Activated CD4-positive, CD25-positive, alpha-beta regulatory T cell treated with anti-CD3 and anti-CD28 coated beads, Interleukin-2, amount 50 U/mL, for 72 hours (primary cell): ENCODE data around the gene ERC2.

Source experiments
- DNase-seq: peaks from one replicate; pipeline ENCODE4 v3.0.0; 2021

ERC2 gene

DNA sequence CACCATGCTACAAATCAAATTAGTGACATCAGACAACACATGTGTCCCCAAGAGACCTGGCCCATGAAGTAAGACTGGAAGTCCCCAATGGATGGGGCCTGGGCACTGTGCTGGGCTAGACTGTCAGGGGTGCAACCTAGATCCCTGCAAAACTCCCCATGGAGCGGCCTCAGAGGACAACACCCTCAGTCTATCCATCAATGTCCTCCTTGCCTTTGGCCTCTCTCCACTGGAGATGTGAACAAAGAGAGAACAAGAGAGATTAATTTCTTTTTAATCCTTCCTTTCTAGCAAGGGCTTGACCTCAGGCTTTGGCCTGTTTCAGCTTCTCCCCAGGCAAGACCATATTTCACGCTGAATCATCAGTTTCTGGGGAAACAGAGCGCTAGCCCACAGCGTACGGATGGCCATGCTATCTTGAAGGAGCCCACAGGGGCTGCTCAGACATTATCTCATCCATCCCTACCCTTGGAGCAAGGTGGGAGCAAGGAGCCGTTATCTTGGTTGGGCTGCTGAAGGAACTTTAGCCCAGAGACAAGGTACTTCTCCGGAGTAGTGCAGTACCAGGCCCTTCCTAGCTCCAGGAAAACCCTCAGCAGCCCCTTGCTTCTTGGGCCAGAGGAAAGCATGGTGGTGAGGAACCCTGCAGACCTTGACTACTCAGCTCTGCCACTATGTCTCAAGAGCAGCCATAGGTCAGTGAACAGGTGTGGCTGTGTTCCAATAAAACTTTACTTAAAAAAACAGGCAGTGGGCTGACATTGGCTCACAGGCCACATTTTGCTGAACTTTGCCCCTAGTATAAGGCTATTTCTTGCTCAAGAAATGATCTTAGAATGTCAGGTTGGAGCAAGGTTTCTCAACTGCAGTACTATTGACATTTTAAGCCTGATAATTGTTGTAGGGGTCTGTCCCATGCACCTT, 908.5 kb downstream of the ERC2 start:
- DNase-seq, result no peak

DNA sequence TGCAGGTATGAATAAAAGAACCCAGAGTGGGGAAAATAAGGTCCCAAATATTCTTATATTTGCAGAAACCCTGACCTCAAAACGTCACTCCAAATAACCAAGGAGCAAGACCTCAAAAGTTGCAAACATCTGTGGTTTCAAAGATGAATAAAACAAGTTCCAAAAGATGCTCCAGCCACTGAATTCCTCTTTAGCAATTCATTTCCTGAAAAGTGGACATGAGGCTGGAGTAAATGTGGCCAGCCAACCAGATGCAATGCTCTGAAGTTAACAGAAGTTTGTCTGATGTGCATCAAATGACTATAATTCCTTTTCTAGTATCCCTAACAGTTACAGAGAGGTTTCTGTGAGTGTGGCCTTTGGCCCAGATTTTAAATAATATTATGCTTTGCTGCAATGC, 910.0 kb downstream of the ERC2 start:
- DNase-seq, result no peak

DNA sequence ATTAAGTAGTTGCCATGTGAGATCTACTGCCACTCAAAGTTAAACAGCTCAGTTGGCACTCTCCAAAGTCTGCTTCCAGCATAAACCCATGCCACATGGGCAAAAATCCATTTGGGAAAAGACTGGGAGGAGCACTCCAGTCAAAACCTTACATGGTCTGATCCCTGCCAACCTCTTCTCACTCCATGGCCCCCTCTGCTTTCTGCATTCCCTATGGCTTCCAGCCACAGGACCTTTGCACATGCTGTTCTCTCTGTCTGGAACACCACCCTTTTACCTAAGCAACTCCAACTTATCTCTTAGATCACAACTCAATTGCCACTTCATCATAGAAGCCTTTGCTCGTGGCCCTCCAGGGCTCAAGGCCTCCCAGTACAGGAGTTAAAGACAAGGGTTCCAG, 910.7 kb downstream of the ERC2 start:
- DNase-seq, result no peak

DNA sequence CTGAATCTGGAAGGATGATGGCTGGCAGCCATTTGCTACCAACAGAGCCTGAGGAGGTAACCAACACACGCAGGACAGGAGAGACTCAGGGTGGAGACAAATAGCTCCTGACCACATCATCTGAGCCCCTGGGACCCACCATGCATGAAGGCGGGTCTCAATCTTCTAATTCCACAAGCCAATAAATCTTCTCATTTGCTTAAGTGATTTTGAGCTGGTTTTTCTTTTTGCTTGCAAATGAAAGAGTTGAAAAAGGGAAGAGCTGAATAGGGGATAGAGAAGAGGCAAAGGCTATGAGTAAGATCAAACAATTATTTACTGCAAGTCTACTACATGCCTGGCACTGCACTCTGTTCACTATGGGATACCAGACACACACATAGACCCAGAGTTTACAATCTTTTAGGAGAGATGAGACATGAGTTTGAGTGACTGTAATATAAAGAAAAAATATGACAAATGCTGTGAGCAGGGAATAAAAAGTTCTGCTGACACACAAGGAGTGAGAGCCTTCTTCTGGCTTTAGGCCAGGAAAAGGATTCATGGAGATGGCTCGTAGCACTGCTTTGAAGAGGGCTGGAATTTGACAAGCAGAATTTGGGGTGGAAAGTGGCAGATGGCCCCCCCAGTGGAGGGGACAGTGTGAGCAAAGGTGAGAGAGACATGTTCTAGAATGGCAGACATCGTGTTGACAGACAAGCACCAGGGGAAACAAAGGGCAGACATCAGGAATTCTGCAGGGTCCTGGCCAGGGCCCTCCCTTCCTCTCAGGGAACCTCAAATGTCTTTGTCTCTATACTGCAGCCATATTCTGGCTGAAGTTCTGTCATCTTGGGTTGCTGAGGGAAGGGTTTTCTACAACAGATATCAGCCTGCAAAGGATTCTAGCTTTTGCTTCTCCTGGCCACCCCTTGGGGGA, 911.4 kb downstream of the ERC2 start:
- DNase-seq, result no peak

DNA sequence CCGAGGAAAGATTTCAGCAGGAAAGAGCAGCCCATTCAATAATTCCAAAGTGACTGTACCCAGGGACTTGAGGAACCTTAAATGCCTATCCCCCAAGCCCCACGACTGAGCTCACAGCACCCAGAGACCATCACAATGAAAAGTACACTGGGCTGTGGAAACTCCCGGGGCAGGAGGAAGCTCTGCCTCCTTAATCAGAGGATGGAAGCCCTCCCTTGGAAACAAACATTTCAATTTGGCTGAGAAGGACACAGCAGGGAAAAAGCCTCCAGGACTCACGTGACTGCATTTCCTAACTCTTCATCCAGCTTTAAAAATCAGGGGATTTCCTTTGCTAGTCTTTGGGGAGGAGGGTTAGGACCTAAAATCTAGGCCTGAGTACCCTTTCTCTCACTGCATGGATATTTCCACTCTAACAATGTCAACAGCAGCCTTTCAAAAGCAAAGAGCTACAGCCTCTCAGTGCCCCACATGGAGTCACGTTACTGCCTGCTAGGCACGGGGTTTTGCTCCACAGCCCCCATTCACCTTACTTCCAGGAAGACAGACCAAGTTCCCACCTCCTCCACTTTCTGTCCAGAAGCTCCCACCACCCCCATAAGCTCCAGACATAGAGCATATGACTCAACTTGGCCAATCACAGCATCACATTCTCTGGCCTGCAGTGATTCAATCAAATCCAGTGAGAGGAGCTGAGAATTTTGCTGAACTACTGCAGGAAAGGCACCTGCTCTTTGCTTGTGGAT, 912.2 kb downstream of the ERC2 start:
- no peak for DNase-seq

DNA sequence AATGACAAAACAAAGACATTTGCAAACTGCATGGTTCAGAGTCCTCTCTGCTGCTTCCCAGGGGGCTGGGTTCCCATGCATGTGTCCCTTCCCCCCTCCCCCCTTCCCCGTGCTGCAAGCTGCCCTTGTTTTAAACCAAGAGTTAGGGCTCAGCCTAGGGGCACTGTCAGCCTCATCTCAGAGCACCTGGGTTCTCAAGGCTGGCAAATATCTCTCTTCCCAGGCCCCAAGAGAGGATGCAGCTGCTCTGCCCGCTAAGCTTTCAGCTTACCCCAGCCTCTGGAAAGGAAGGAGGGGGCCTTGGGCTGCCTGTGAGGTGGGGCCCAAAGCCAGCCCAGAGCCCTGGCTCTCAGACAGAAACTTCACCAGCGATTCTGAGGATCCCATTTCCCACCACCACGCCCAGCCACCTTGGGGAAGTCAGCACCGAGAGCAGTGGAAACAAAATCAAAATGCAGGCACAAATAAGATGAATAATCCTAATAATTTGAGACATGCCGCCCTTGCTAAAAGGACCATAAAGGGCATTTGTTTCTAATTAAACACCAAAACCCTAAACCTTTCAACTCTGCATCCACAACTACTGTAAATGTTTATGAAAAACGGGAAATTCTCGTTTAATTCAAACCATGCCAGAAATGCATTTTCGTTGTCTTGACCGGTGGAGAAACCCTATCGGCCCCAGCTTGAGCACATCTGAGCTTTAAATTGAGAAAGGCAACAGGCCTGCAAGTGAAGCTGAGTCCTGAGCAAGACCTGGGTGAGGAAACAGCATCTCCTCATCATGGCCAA, 913.4 kb downstream of the ERC2 start:
- no peak for DNase-seq

DNA sequence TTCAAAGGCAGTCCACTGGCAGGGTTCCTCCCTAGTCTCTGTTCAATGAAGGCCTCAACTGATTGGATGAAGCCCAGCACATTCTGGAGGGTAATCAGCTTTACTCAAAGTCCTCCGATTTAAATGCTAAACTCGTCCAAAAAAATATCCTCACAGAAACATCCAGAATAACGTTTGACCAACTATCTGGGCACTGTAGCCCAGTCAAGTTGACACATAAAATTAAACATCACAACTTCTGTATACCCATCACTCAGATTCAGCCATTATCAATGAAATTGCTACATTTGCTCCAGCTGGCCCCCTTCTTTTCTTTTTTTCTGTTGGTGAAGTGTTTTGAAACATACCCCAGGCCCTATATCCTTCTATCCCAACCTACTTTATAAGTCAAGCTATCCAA, 916.6 kb downstream of the ERC2 start:
- no peak for DNase-seq

DNA sequence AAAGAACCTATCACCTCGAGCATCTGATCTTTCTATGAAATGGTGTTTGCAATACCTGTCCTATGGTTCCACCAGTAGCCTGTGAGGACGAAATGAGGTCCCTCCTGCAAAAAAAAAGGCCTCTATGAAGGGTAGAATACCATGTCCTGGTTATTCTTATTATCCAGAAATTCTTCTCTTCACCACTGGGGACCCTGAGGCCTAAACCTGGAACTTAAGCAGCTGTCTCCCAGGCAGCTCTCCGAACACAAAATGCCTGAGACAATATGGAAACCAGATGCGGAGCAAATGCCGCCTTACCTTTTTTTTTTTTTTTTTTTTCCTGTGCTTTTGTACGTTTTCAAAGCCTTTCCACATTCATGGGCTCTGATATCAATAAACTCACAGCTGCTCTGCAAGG, 919.1 kb downstream of the ERC2 start:
- no peak for DNase-seq

DNA sequence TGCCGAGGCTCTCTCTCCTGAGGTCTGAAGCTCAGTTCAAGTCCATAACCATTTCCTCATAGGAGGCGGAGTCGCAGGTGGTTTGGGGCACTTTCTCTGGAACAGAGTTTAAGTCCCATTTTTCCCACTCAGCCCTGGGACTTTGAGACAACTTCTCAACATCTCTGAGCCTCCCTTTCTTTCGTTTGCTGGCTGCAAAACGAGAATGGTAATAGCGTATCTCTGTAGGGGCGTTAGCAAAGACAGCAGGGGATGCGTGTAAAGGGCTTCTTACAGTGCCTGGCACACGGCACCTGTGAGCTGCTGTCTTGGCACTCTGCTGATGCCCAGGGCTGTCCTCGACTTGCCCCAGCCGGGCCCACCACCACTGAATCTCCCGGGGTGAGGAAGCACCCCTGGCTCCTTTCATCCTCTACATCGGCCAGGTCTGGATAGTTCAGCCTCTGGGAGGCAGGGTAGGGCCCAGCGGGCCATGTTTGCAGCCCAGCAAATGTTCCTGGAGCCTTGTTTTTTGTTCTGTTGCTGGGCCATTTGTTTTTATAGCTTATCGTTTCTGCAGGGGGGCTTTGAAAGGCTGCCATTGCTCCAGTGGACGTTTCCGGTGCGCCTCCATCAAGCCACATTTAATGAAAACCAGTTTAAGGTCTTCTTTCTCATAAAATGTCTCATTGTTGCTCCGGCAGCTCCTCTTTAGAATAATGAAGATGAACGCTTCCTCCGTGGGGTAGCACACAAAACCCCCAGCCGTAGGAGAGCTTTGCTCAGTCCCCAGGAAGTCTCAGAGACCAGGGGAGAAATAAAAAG, 921.2 kb downstream of the ERC2 start:
- no peak for DNase-seq

DNA sequence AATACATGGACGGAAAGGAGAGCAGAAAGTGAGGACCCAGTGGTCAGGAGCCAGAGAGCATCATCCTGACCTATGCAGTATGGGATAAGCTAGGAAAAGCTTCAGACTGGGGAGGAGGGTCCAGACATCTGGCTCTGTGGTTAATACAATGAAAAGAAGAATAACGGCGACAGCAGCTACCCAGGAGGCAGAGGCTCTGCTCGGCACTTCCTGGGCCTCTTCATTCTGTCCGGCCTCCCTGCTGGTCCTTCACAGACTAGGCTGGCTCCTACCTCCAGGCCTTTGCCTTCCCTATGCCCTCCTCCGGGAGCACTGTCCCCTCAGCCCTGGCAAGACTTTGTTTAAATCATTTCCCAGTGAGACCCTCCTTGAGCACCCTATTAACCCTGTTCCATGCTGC, 922.3 kb downstream of the ERC2 start:
- DNase-seq, result no peak

DNA sequence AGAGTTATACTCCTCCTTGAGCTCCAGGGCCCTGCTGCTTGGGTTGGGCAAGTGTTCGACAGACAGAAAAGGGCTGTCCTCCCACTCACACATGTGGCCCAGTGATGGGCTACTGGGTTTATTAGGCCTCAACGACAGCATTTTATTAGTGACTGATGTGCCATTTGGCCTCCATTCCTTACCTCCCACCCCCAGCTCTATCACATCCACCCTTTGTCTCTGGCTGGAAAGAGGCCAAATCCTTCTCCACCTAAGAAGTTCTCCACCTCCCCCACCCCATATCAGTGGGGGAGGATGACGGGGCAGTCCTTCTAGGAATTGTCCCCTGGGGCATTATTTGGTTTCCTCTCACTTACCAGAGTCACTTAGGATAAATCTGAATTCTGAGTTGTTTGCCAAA, 924.0 kb downstream of the ERC2 start:
- no peak for DNase-seq

DNA sequence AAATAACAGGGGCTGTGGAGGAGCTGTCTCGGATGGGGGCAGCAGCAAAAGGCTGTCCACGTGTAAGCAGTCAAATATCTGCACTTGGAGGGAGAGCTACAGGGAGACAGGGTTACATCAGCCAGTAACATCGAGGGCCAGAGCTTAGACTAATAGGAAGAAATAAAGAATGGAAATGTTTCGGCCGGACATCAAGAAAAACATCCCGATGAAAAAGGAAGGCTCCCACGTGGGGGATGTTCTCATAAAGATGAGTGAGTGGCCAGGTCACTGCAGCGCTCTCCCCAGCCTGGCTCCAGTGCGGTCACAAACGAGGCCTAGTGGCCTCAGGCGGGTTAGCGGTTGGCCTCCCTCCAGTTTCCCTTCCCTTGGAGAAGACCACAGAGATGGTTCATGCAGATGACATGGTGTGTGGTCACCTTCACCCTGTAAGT, 925.1 kb downstream of the ERC2 start:
- DNase-seq, result no peak

DNA sequence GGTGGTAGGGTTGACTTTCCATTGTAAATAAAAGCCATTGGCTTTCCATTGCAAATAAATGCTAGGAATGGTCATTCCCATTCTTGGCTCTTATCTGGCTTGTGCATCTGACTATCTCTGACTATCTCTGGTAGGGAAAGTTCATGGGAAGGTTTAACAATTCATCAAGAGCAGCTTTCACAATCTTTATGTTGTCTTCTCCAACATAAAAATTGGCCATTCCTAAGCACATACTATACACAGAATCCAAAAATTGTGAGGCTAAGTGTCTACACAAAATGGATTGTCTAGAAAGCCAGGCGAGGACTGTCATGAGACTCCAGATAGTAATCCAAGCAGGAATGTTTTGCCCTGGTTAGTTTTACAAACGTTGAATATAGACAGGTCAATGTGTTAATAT, 926.8 kb downstream of the ERC2 start:
- no peak for DNase-seq

DNA sequence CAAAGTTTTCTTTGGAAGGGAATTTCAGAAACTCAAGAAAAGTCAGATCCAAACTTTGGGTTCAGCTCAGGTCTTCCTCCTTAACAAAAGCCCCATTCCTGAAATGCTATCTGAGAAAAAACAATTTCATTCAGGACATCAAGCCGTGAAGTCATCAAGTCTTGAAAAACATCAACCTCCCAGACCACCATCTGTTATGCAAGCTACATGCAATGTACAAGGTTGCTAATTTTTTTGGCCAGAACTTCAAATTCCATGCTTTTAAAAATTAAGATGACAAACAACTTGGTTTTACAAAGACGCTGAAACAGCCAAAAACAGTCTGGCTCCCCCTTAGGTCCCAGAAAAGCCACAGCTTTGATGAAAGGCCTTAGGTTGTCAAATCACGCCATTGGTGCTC, 927.3 kb downstream of the ERC2 start:
- DNase-seq, result no peak

DNA sequence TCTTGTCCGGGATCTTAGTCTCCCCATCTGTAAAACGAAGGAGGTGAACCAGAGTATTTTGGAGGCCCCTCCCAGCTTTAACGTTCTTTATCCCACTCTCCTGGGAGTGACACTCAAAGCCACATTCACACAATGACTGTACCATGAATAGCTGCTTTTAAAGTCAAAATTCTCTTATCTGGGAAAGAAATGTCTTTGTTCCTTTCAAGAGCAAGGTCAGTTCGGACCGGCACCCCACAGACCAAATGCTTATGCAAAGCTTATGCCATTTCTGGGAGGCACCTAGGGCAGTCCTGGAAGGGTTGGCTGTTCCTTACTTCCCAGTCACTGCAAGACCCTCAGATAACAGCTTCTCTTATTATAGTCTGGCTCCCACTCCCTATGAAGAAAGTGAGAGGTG, 927.7 kb downstream of the ERC2 start:
- no peak for DNase-seq

DNA sequence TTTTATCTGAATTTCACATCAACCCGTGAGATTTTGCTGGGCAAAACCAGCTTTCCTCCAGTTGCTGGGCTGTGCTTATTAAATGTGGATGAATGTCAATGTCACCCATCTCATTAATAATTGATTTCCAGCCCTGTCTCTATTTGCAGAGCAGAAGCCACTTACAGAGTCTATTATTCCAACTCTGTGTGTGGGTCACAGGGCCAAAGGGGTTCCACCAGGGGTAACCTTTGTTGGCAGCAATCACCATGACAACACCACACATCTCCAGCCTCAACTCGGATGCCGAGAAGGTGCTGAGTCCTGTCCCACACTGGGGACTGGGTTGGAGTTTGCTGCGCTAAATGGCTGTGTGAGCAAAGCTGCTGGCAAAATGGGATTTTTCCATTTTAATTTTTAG, 930.1 kb downstream of the ERC2 start:
- DNase-seq, result no peak

DNA sequence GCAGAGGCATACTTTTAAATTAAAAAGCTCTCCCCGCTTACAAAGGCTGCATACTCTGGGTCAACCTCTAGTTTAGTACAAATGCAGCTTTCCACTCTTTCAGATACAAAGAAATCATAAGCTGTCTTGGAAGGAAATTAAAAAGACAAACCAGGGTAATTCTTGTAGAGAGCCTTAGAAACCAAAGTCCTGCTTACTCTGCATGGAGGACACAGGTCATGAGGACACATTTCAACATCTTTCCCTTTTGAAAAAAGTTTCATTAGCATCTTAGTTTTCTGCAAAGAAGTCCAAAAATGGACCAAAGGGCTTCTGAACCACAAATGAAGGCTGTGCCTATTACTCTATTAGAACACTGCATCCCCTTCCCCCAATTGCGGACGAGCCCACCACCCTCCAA, 930.7 kb downstream of the ERC2 start:
- DNase-seq, result no peak

DNA sequence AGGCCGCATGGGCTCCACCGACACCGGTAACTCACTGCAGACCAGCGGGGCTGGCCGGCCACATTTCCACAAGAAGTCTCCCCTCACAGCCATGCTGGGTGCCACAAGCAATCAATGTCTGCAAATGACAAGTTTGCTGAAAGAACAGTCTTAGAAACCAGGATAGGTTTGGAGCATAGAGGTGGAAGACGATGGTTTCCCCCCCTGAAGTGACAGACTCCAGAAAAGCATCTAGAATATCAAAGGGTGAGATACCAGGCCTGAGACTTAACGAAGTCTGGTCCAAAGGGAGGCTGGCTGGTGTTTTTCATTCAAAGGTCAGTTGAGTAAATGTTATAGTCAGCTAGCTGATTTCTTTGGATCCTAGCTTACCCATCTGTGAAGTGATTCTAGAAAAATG, 931.1 kb downstream of the ERC2 start:
- no peak for DNase-seq

DNA sequence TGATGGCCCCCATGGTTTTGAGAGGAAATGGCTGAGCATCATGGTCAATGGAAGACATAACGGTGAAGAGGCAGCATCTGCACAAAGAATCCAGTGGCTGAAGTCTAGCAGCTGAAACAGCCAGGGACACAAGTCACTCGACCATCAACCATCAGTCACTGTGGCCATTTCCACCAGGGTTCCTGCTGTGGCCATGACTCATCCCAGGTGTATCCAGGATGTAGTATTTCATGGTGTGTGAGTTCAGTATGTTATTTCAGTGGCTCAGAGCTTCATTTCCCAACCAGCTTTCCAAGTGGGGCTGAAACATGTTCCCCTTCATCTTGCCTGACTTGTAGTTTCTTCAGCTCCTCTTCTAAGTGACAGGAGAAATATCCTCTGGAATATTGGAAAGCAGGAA, 933.4 kb downstream of the ERC2 start:
- DNase-seq, result no peak

DNA sequence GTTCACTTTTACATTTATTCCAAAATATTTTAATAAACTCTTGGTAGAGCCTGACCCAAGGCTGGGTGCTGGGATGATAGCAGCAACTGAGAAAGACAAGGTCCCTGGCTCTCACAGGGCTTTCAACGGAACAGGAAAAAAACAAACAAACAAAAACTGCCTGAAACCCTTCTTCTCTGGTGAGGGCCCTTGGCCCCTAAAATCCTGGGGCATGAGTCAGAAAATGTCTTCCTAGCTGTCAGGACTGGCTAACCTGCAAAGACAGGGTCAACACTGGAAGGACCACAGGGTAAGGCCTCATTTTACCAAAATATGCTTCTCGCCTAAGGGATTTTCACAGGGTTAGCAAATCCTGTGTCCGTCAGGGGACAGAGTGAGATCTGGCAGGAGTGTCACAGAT, 935.5 kb downstream of the ERC2 start:
- DNase-seq, result no peak

DNA sequence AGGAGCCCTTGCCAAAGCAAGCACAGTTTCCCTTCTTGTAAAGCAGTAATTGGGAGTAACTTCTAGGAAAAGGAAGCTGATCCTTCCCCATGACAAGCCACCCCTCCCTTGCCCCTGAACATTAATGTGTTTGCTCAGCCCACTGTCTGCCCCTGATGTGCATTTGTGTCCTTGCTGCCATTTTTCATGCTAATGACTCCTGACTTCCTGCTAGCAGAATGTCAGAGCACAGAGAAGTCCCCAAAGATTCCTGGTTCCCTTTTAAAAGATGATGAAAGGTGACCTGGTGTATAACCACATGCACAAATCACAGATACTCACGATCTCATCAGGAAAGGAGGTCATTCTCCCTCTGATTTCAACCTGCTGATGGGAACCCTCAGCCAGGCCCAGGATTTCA, 936.9 kb downstream of the ERC2 start:
- DNase-seq, result no peak

DNA sequence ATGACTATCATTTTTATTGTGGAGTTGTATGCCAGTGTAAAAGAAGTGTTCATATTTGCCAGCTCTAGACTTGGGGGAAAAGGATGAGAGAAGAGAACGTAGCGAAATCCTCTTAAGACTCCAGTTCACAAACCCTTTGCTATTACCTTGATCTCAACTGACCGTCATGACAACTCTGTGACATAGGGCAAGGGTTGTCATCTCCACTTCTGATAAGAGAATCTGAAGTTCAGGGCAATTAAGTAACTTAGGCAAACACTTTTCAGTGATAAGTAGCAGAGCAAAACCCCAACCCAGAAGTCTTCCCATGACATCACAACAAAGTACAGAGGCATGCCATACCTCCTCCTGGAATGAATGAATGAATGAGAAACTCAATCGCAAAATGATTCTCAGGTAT, 940.9 kb downstream of the ERC2 start:
- DNase-seq, result no peak
